ENCODE results near the gene DLL3. TPM values are rescaled to one million over a fixed set of nuclear protein-coding genes. Genes with fewer than 3 reads are reported as not detected.
"Not testable (repeated sequence)": the region's sequence is repeated elsewhere in the genome, so short reads cannot be mapped to it uniquely, and the experiment has no call there.

DLL3 gene
- polyA plus RNA-seq, 3 donors from 2014 or later: not detected

- DNase-seq: no peak
- H3K4me3 Mint-ChIP-seq: no peak overlapping the region
- H3K4me1 Mint-ChIP-seq: peaks cover 7 to 8% of the 10 kb centered on the region in 2 donors
- peaks cover 15 to 42% (median 15%) of the 10 kb centered on the region in 3 donors for H3K36me3 Mint-ChIP-seq
- peaks cover 5 to 10% (median 6%) of the 10 kb centered on the region in 3 donors for H3K27me3 Mint-ChIP-seq (ENCODE audit: low read depth in 3 of 3)
- H3K9me3 Mint-ChIP-seq: no peaks in the 10 kb centered on the region
- peak overlapping the region in 1 of 6 donors; percentile 55 for H3K27ac Mint-ChIP-seq
Observed at GRCh38 chr19:39473443-39473960, 25.2 kb upstream of the DLL3 start.

- no peaks in the 10 kb centered on the region for H3K9me3 Mint-ChIP-seq
- H3K27ac Mint-ChIP-seq: peak overlapping the region in 3 of 6 donors; percentile 26 to 67 (median 49)
- peak; percentile 55 to 61 (median 60) for DNase-seq
- H3K27me3 Mint-ChIP-seq (ENCODE audit: low read depth in 3 of 3): peaks cover 5 to 6% (median 6%) of the 10 kb centered on the region in 3 donors
- peaks cover 7 to 8% of the 10 kb centered on the region in 2 donors for H3K4me1 Mint-ChIP-seq
- peaks cover 15 to 35% (median 15%) of the 10 kb centered on the region in 3 donors for H3K36me3 Mint-ChIP-seq
- no peak overlapping the region for H3K4me3 Mint-ChIP-seq
Observed at GRCh38 chr19:39474139-39474620, 24.6 kb upstream of the DLL3 start.

- H3K27me3 Mint-ChIP-seq (ENCODE audit: low read depth in 3 of 3): peaks cover 0 to 6% (median 5%) of the 10 kb centered on the region in 3 donors
- no peak overlapping the region for H3K4me3 Mint-ChIP-seq
- peaks cover 16 to 19% of the 10 kb centered on the region in 2 donors for H3K4me1 Mint-ChIP-seq
- H3K27ac Mint-ChIP-seq: peak overlapping the region in 1 of 6 donors; percentile 61
- DNase-seq: no peak
- H3K36me3 Mint-ChIP-seq: peaks cover 11 to 23% (median 15%) of the 10 kb centered on the region in 3 donors
- no peaks in the 10 kb centered on the region for H3K9me3 Mint-ChIP-seq
Observed at GRCh38 chr19:39475748-39476147, 23.0 kb upstream of the DLL3 start.

GRCh38 chr19:39479319-39479801 lies 19.4 kb upstream of the DLL3 start:
- peak overlapping the region; percentile 88 to 96 (median 94) for H3K4me3 Mint-ChIP-seq
- not testable (repeated sequence) for H3K27me3 Mint-ChIP-seq (ENCODE audit: low read depth in 3 of 3); DNase-seq; H3K9me3 Mint-ChIP-seq; H3K36me3 Mint-ChIP-seq
- H3K27ac Mint-ChIP-seq: peak overlapping the region in 4 of 6 donors; percentile 92 to 97 (median 94)
- H3K4me1 Mint-ChIP-seq: peaks cover 27 to 33% of the 10 kb centered on the region in 2 donors

GRCh38 chr19:39479916-39480315 lies 18.8 kb upstream of the DLL3 start:
- peaks cover 0 to 5% (median 3%) of the 10 kb centered on the region in 3 donors for H3K27me3 Mint-ChIP-seq (ENCODE audit: low read depth in 3 of 3)
- no peak for DNase-seq
- peak overlapping the region; percentile 90 to 97 (median 94) for H3K27ac Mint-ChIP-seq
- H3K4me1 Mint-ChIP-seq: peaks cover 27 to 33% of the 10 kb centered on the region in 2 donors
- H3K36me3 Mint-ChIP-seq: peaks cover 5 to 6% (median 6%) of the 10 kb centered on the region in 3 donors
- no peaks in the 10 kb centered on the region for H3K9me3 Mint-ChIP-seq
- H3K4me3 Mint-ChIP-seq: peak overlapping the region; percentile 88 to 96 (median 94)

GRCh38 chr19:39480337-39481228 lies 18.2 kb upstream of the DLL3 start, which contains the start of gene TIMM50:
Gene TIMM50, plus strand, starts transcription at chr19:39480838. Its CDS starts 16 bp downstream, at chr19:39480854.
- H3K9me3 Mint-ChIP-seq: no peaks in the 10 kb centered on the region
- H3K36me3 Mint-ChIP-seq: peaks cover 5 to 6% (median 5%) of the 10 kb centered on the region in 3 donors
- H3K4me1 Mint-ChIP-seq: peaks cover 29 to 33% of the 10 kb centered on the region in 2 donors
- H3K27me3 Mint-ChIP-seq (ENCODE audit: low read depth in 3 of 3): peaks cover 0 to 5% (median 2%) of the 10 kb centered on the region in 3 donors
- peak within 1 kb of the TSS; percentile 90 to 97 (median 94) for H3K27ac Mint-ChIP-seq
- peak within 1 kb of the TSS; percentile 88 to 96 (median 94) for H3K4me3 Mint-ChIP-seq
- peak; percentile 94 to 95 (median 94) for DNase-seq

- Mint-ChIP-seq H3K4me1 (peaks cover 29 to 33% of the 10 kb centered on the region in 2 donors), H3K4me3 (peak overlapping the region; percentile 88 to 96 (median 94)), H3K27ac (peak overlapping the region; percentile 72 to 97 (median 92)), H3K9me3 (no peaks in the 10 kb centered on the region), H3K27me3 (ENCODE audit: low read depth in 3 of 3) (peaks cover 0 to 5% (median 2%) of the 10 kb centered on the region in 3 donors), H3K36me3 (peaks cover 5 to 6% (median 5%) of the 10 kb centered on the region in 3 donors)
- DNase-seq: peak in 1 of 3 donors; percentile 12
Observed at GRCh38 chr19:39481229-39481545, 17.6 kb upstream of the DLL3 start.

GRCh38 chr19:39481676-39482075 lies 17.1 kb upstream of the DLL3 start:
- Mint-ChIP-seq H3K27me3 (ENCODE audit: low read depth in 3 of 3) (peaks cover 0 to 4% (median 2%) of the 10 kb centered on the region in 3 donors), H3K9me3 (no peaks in the 10 kb centered on the region), H3K4me3 (peak overlapping the region; percentile 88 to 96 (median 94)), H3K36me3 (peaks cover 3 to 5% (median 3%) of the 10 kb centered on the region in 3 donors), H3K4me1 (peaks cover 27 to 33% of the 10 kb centered on the region in 2 donors), H3K27ac (peak overlapping the region; percentile 72 to 97 (median 92))
- no peak for DNase-seq

- H3K27me3 Mint-ChIP-seq (ENCODE audit: low read depth in 3 of 3): peaks cover 0 to 4% (median 2%) of the 10 kb centered on the region in 3 donors
- H3K36me3 Mint-ChIP-seq: peaks cover 3 to 9% (median 4%) of the 10 kb centered on the region in 3 donors
- H3K4me3 Mint-ChIP-seq: peak overlapping the region; percentile 17 to 65 (median 58)
- no peaks in the 10 kb centered on the region for H3K9me3 Mint-ChIP-seq
- H3K27ac Mint-ChIP-seq: peak overlapping the region in 1 of 6 donors; percentile 31
- DNase-seq: no peak
- peaks cover 29 to 33% of the 10 kb centered on the region in 2 donors for H3K4me1 Mint-ChIP-seq
Observed at GRCh38 chr19:39483141-39483540, 15.6 kb upstream of the DLL3 start.

GRCh38 chr19:39489756-39490155 lies 9.0 kb upstream of the DLL3 start:
- H3K9me3 Mint-ChIP-seq: no peaks in the 10 kb centered on the region
- H3K27me3 Mint-ChIP-seq (ENCODE audit: low read depth in 3 of 3): no peaks in the 10 kb centered on the region
- H3K4me3 Mint-ChIP-seq: no peak overlapping the region
- H3K4me1 Mint-ChIP-seq: peaks cover 0 to 3% of the 10 kb centered on the region in 2 donors
- peaks cover 9 to 19% (median 14%) of the 10 kb centered on the region in 3 donors for H3K36me3 Mint-ChIP-seq
- H3K27ac Mint-ChIP-seq: no peak overlapping the region
- no peak for DNase-seq

- H3K27me3 Mint-ChIP-seq (ENCODE audit: low read depth in 3 of 3): peaks cover 3 to 9% (median 4%) of the 10 kb centered on the region in 3 donors
- no peaks in the 10 kb centered on the region for H3K9me3 Mint-ChIP-seq
- H3K27ac Mint-ChIP-seq: no peak overlapping the region
- peaks cover 5 to 13% (median 10%) of the 10 kb centered on the region in 3 donors for H3K36me3 Mint-ChIP-seq
- no peak overlapping the region for H3K4me3 Mint-ChIP-seq
- DNase-seq: no peak
- H3K4me1 Mint-ChIP-seq: peaks cover 0 to 2% of the 10 kb centered on the region in 2 donors
Observed at GRCh38 chr19:39492225-39492624, 6.5 kb upstream of the DLL3 start.

- Mint-ChIP-seq H3K4me3 (no peak overlapping the region), H3K36me3 (peaks cover 5 to 13% (median 10%) of the 10 kb centered on the region in 3 donors), H3K27me3 (ENCODE audit: low read depth in 3 of 3) (peaks cover 3 to 9% (median 4%) of the 10 kb centered on the region in 3 donors), H3K9me3 (no peaks in the 10 kb centered on the region), H3K4me1 (peaks cover 1 to 2% of the 10 kb centered on the region in 2 donors), H3K27ac (no peak overlapping the region)
- DNase-seq: no peak
Observed at GRCh38 chr19:39492788-39493187, 6.0 kb upstream of the DLL3 start.

- Mint-ChIP-seq H3K4me1 (peaks cover 11 to 16% of the 10 kb centered on the region in 2 donors), H3K27ac (no peak overlapping the region), H3K36me3 (peaks cover 0 to 6% (median 3%) of the 10 kb centered on the region in 3 donors), H3K9me3 (peaks cover 0 to under 1% (median 0%) of the 10 kb centered on the region in 6 donors), H3K27me3 (ENCODE audit: low read depth in 3 of 3) (peaks cover 6 to 21% (median 10%) of the 10 kb centered on the region in 3 donors), H3K4me3 (no peak overlapping the region)
- no peak for DNase-seq
Observed at GRCh38 chr19:39494661-39495060, 4.1 kb upstream of the DLL3 start.

Data from immature natural killer cell (primary cell).